ENCODE data around the gene FGF22. TPM values are rescaled to one million over a fixed set of nuclear protein-coding genes. Genes with fewer than 3 reads are reported as not detected.

The FGF22 gene
- total RNA-seq: not detected in 2 replicates

DNA sequence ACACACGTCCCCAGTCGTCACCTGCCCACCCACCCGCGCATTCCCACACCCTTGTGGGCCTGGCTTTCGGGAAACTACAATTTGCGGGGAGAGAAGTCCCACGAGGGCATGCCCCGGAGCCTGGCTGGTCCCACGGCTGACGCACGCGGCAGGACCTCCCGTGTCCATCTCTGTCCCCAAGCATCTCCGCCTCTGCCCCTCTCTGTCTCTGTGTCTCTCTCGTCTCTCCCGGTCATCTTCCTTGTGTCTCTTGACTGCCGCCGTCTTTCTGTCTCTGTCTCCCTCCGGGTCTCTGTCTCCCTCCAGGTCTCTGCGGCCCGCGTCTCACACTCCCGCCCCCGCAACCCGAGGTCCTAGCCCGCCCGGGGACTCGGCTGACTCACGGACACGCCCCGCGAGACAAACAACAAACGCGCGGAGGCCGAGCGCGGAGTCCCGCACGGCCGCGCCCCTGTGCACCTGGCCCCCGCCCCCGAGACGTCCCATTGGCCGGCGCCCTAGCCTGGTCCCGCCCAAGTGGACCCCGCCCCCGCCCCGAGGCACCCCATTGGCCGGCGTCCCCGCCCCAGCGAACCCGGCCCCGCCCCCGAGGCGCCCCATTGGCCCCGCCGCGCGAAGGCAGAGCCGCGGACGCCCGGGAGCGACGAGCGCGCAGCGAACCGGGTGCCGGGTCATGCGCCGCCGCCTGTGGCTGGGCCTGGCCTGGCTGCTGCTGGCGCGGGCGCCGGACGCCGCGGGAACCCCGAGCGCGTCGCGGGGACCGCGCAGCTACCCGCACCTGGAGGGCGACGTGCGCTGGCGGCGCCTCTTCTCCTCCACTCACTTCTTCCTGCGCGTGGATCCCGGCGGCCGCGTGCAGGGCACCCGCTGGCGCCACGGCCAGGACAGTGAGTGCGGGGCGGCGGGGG is at the start of gene FGF22:
Gene FGF22, plus strand, starts transcription at position 627 of the 908 bp plus-strand sequence. Its CDS starts 47 bp downstream, at position 674.

DNA sequence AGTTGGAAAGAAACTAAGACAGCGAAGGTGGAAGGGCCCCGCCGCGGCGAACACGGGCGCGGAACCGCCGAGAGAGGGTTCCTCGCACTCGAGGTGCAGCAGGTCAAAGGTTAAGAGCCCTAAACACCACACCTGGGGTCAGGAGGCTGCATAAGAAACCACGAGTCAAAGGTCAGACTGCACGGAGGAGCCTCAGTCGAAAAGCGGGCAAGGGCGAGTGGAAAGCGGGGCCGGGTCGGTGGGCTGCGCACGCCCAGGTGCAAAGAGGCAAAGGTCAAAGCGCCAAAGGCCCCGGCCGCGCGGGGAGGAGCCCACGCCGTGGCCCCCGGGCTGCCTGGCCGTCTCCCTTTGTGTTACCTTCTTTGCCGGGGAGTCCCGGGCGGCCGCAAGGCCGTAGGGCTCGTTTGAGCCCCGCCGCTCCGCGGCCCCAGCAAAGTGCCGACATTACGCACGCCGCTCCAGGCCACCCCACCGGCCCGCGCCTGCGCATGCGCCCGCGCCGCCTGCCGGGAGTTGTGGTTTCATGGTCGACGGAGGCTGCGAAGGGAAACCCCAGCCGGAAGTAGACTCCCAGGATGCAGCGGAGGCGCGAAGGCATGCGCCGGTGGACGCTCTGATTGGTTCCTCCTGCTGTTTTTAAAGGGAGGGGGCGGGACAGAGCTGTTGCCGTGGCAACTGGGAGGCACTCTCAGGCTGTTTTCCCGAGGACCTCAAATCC is 6.5 kb upstream of the FGF22 start, which contains the start of gene POLRMT:
Gene POLRMT, minus strand, starts transcription at position 470 of the 718 bp plus-strand sequence. Its CDS starts 25 bp downstream, at position 445.

DNA sequence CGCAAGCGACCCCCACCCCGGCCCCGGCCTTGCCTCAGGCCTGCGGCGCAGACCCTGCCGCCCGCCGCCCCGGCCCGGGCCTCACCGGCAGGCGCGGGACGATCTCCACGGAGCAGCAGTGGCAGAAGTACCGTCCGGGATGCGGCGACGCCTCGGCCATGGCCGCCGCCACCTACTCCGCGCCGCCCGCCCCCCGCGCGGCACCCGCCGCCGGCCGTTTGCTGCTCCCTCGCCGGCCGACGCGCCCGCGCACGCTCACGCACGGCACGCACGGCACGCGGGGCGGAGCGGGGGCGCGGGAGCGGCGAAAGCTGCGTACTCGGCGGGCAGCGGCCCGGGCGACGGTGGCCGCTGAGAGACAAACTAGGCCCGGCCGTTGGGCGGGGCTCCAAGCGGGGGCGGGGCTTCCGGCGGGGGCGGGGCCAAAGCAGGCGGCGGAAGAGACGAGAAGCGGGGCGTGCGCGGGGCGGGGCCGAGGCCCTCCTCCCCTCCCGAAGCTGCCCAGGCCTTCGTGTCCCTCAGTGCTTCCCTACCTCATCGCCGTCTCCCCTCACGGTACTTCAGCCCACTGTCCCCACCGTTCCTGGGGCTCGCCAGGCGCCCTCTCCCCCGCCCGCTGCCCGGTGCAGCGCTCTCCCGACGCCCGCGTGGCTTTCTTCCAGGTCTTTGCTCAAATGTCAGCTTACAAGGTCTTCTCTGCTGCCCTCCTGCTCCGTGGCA is 23.4 kb downstream of the FGF22 start, which contains the start of gene RNF126:
Gene RNF126, minus strand, starts transcription at position 253 of the 720 bp plus-strand sequence. Its CDS starts 93 bp downstream, at position 160.

DNA sequence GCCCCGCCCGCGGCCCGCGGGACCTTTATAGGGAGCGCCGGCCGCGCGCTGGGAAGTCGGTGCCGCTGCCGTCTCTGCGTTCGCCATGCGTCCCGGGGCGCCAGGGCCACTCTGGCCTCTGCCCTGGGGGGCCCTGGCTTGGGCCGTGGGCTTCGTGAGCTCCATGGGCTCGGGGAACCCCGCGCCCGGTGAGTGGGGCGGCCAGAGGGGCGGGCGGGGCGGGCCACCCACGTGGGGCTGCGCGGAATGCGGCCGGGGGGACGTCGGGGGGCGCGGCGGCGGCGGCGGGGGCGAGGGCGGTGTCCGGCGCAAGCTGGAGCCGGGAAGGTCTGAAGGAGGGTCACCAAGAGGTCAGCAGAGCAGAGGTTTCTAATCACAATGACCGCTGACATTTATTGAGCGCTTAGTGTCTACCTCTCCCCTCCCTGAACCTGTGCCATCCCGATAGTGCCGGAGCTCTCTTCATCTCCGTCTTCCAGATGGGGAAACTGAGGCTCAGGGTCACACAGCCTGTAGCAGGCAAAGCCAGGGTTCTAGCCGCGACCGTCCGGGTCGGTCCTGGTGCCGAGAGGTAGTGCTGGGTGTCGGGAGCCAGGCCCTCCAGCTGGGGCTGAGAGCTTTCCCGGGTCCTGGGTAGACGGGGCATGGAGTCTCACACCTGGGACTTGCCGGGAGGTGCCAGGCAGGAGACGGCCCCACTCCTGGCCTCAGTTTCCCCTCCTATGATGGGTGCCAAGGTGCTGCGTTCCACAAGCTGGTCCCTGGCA is 36.8 kb downstream of the FGF22 start, which contains the start of gene FSTL3:
Gene FSTL3, plus strand, starts transcription at position 54 of the 767 bp plus-strand sequence. Its CDS starts 32 bp downstream, at position 86.

Other genes with a start within 250 kb of the FGF22 start
- gene C2CD4C, start 230.7 kb upstream of the FGF22 start, total RNA-seq: under 0.01 TPM in 2 replicates
- 1.4 TPM in 1 of 2 replicates, not detected in the other for gene SHC2, start 178.8 kb upstream of the FGF22 start, total RNA-seq
- under 0.01 TPM in 1 of 2 replicates, not detected in the other for gene MADCAM1, start 143.4 kb upstream of the FGF22 start, total RNA-seq
- gene TPGS1, start 132.4 kb upstream of the FGF22 start, total RNA-seq: 29.3 and 31.3 TPM in 2 replicates
- gene CDC34, start 108.1 kb upstream of the FGF22 start, total RNA-seq: 51.3 and 78.8 TPM in 2 replicates
- gene GZMM, start 95.8 kb upstream of the FGF22 start, total RNA-seq: 0.28 TPM in 1 of 2 replicates, not detected in the other
- 181 and 379 TPM in 2 replicates for gene BSG, start 67.3 kb upstream of the FGF22 start, total RNA-seq
- 1.1 and 1.2 TPM in 2 replicates for gene HCN2, start 50.0 kb upstream of the FGF22 start, total RNA-seq
- gene POLRMT, start 6.3 kb upstream of the FGF22 start, total RNA-seq: 23.7 and 32.0 TPM in 2 replicates
- gene RNF126, start 23.3 kb downstream of the FGF22 start, total RNA-seq: 22.0 and 32.0 TPM in 2 replicates
- 52.0 and 68.5 TPM in 2 replicates for gene FSTL3, start 36.5 kb downstream of the FGF22 start, total RNA-seq
- gene PRSS57, start 55.6 kb downstream of the FGF22 start, total RNA-seq: not detected in 2 replicates
- 3.8 and 13.8 TPM in 2 replicates for gene PALM, start 69.1 kb downstream of the FGF22 start, total RNA-seq
- gene MISP, start 111.2 kb downstream of the FGF22 start, total RNA-seq: 0.19 and 0.85 TPM in 2 replicates
- 56.9 and 163 TPM in 2 replicates for gene PTBP1, start 157.6 kb downstream of the FGF22 start, total RNA-seq
- 0.56 TPM in 1 of 2 replicates, not detected in the other for gene PLPPR3, start 182.1 kb downstream of the FGF22 start, total RNA-seq
- gene AZU1, start 188.0 kb downstream of the FGF22 start, total RNA-seq: not detected in 2 replicates
- gene PRTN3, start 201.1 kb downstream of the FGF22 start, total RNA-seq: not detected in 2 replicates
- gene ELANE, start 212.4 kb downstream of the FGF22 start, total RNA-seq: not detected in 2 replicates
- 0.38 and 4.5 TPM in 2 replicates for gene CFD, start 219.8 kb downstream of the FGF22 start, total RNA-seq

Measured in regular cardiac myocyte (primary cell).